Measurements from ENCODE around the gene ESRP2.

The ESRP2 gene

DNA sequence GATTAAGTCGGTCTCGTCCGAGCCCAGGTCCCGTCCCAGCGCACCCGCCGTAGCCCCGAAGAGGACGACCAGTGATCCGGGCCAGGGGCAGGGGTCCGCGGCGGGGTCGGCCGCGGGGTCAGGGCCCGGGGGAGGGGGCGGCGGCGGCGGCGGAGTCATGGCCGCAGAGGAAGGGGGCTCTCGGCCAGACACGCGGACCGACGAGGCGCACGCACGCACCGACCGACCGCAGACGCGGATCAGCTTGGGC, at the start of gene ESRP2:
Gene ESRP2 (minus strand): TSS at position 241 of the 250 bp plus-strand sequence. CDS start 82 bp downstream, at position 159.
- no peak for DNase-seq

DNA sequence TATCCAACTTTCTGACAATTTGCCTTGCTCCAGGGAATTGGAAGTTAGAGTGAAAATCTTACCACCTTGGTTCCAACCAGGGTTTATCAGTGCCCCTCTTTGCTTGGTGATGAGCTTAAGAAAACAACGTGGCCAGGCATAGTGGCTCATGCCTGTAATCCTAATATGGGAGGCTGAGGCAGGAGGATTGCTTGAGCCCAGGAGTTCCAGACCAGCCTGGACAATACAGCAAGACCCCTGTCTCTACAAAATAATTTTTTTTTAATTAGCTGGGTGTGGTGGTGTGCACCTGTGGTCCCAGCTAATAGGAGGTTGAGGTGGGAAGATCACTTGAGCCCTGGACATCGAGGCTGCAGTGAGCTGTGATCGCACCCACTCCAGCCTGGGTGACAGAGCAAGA, 49.8 kb upstream of the ESRP2 start:
- no peak for DNase-seq

DNA sequence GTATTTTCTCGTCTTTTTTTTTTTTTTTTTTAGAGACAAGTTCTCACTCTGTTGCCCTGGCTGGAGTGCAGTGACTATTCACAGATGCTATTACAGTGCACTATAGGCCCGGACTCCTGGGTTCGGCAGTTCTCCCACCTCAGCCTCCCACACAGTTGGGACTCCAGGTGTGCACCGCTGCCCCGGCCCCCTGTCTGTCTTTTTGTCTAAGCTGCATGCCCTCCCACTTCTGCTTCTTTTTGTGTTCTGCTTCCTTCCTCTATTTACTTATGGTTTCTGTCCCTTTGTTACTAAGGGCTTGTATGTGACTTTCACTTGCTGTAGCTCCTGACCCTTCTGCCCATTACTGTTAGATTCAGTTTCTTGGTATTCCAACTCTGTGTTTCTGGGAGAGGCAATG, 48.9 kb upstream of the ESRP2 start:
- no peak for DNase-seq

DNA sequence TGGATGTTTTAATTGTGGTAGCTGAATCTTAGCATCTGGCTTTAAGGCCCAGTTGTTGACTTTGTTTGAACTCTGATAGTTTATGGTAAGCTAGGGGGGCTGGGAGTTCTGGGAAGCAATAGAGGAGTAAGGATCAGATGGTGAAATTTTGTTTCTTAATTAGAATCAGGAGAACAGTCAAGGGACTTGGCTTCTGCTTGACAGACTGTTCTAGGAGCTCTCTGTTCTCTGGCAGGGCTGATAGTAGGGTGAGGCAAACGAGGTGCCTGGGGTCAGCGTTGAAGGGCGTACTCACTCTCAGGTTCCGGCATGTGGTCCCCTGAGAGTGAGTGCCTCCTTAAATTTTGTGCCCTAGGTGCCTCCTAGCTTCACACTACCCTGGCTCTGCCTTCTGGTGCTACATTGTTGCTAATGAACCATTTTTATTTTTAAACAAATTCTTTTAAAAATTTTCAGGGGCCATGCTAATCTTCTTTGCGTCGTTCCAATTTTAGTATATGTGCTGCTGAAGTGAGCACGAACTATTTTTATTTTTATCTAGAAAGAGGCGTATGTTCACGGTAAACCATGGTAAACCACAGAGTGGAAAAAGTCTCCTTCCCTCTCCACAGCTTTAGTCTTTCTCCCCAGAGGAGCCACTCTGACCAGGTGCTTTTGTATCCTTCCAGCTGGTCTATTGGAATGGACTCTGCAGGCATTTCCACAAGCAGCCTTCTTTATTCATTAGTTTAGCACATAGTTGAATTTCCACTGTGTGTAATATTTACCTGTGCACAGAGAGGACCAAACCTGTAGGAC, 48.1 kb upstream of the ESRP2 start:
- no peak for DNase-seq

DNA sequence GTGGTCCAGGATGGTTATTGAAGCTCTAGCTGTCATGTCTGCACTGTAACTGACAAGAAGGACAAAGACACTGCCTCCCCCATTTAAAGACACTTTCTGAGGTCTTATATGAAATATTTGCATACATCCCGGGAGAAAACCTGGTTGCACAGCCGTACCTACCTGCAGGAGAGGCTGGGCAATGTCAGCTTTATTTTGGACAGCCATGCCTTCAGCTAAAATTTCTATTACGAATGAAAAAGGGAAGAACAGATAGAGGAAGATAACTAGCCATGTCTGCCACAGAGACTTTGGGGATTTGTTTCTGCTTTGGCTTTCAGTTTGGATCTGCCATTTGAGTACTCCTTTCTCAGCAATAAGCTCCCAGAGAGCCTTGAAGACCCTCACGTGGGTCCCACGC, 47.4 kb upstream of the ESRP2 start:
- no peak for DNase-seq

DNA sequence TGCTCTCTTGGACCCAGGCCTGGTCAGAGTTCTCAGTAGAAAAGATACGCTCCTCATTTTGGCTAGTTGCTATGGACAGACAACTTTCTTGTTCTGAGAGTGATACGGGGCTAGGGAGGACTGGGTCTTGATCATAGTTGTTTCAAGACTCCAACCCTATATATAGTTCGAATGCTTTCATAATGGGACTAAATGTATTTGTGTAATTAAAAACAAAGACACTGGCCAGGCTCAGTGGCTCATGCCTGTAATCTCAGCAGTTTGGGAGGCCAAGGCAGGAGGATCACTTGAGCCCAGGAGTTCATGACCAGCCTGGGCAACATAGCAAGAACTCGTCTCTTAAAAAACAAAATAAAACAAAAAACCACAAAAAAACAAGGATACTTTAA, 46.1 kb upstream of the ESRP2 start:
- DNase-seq, result no peak

DNA sequence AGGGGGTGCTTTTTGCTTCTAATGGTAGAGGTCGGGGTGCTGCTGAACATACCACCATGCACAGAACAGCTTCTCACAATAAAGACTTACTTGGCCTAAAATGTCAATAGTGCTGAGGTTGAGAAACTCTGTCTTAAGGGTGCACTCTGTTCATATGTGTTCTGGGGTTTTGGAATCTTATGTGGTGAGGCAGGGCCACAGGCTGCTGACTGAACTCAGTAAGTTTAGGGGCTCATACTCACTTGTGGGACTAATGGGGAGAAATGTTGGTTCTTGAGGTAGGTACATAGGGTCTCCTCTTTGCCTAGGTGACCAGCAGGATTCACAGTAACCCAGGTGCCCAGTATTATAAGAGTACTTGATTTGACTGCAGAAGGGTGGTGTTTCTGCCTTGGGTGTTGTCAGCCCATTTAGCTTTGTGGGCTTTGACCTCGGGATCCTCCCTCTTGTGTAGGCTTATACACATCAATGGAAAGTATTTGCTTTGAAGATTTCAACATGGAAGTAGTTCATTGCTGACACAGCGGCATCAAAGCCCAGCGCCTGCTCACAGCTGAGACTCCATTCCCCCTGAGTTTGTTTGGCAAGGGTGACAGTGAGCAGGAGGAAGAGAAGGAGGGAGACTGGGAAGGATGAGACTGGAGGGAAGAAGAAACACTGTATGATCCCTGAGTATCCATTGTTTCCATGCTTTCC, 45.6 kb upstream of the ESRP2 start:
- peak; percentile 26 to 36 for DNase-seq

DNA sequence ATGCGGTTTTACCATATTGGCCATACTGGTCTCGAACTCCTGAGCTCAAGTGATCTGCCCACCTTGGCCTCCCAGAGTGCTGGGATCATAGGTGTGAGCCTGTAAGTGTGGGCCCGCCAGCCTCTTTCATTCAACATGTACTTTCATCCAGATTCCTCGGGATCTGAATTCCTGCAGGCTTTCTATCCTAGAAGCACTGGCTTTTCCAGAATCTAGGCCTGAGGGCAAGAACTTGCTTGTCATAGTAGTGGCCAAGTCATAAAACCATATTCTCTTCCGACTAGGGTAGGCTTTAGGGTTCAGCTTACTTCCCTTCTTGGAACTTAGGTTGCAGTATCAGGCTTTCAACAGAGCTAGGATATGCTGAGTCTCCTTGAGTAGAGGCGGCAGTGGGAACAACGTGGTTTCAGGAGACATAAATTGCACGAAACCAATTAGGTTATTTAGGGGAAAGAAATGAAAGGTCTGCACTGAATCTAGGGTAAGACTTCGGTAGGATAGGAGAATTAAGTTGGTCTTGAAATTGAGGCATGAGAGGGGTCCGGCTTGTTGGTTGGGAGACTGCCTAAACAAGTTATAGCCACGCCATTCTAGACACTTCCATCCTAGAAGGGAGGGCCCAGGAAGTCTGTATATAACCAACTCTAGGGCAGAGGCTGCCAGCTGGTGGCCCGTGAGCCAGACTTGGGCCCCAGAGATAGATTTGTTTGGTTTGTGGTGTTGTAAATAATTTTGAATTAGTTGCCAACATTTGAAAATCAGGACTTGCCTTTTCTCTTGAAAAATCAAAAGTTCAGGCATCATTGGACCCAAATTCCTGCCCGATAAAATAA, 44.0 kb upstream of the ESRP2 start:
- DNase-seq, result no peak

DNA sequence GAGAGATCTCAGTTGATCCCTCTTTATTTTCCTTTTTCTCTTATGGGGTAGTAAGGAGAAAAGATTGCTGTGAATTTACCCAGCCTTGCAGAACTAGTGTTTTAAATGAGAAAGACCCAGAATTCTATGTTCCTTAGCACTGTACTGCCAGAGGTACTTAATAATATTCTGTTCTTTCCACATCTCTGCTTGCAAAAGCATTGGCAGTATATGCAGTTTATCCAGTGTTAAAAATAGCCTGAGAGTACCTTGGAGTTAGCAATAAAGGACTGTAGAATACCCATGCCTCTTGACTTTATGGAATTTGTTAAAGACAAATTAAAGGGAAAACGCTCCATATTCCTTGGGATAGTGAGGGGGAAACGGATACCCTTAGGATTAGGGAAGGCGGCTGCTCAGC, 40.3 kb upstream of the ESRP2 start:
- no peak for DNase-seq

DNA sequence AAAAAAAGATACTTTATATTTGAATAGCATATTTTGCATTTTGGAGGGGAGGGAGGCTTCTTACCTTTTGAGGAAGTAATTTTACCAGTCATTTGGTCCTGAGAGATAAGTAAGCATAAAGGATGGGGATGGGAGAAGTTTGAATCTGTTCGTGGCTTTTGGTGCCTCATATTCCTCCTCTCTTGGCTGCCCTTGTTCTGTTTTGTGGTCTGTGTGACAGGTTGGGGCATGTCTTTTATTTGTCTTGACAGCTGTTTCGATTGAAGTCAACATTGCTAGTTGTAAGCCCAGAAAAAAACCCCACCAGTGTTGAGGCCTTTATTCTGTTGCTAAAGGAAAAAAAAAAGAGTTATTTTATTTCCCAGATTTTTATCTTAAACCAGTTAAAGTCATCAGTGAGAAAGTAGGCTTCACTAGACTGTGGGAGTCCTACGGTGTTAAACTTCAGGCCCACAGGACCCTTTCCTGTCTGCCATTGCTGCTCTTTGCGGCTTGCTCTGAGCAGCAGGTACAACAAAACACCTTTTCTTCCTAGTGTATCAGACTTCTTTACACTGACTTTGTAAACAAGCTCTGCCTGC, 39.8 kb upstream of the ESRP2 start:
- no peak for DNase-seq

DNA sequence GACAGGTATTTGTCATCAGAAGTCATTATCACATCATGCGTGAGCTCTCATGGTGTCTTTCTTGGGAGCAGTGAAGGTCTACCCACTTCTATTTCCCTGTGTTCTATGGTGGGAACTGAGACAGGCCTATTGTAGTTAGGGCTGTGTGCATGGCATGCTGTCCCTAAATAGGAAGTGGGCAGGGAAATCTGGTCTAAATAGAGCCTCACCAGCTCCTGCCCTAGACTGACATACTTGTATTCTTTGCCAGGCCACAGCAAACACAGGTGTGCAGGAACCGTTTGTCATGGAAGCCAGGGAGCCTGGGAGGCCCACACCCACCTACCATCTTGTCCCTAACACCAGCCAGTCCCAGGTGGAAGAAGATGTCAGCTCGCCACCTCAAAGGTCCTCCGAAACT, 38.5 kb upstream of the ESRP2 start:
- no peak for DNase-seq

DNA sequence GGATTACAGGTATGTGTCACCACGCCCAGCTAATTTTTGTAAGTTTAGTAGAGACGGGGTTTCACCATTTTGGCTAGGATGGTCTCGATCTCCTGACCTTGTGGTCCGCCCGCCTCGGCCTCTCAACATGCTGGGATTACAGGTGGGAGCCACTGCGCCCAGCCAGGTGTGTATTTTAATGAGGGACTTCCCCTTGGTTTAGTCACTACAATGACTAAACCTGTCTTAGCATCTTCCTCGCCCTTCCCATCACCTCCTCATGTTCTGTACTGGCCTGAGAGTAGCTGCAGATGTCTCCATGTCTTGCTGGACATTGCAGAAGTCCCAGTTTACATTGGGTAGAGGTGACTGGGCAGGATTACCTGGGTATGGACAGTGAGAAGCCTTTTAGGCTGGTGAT, 38.0 kb upstream of the ESRP2 start:
- DNase-seq, result no peak

DNA sequence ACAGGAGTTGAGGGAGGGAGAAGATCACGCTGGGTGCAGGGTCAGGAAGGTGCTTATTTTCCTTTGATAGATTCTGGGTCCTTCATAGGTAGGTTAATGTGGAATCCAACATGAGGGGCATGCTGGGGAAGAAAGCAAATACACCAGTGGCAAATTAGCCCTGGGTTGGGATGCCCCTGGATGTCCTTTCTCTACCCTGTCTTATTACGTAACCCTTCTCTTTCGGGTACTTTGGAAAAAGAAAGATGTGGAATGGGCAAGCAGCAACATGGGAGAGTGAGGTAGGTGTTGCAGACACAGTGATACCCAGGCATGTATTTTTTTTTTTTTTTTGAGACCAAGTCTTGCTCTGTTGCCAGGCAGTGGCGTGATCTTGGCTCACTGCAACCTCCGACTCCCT, 37.5 kb upstream of the ESRP2 start:
- DNase-seq, result no peak

DNA sequence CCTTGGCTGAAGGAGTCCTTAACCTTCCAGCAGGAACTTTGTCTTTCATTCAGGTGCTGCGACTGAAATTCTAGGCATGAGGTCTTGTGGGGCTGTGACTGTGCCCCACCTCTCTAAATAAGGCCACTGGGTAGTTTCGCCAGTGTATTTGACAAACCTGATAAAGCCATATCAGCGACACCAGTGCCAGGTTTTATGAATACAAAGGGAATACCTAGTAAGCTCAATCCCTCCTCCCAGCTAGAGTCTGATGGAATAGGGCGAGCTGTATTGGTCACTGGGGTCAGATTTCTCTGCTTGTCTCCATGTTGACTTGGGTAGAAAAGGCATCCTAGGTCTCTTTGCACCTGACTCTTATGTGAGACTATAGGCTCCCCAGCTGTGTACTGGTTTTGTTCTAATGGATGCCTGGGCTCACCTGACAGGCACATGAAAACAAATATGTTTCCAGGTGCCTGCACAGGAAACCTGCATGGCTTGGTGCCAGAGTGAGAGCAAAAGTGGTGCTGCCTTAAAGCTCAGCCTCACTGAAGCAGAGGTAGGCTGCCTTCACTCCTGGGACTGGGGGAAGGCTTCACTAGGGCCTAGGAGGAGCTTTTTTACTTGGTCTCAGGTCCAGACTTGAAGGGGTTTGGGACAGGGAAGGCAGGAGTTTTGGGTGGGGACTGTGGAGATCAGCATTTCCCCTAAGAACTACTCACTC, 36.7 kb upstream of the ESRP2 start:
- DNase-seq, result peak; percentile 35 to 45

DNA sequence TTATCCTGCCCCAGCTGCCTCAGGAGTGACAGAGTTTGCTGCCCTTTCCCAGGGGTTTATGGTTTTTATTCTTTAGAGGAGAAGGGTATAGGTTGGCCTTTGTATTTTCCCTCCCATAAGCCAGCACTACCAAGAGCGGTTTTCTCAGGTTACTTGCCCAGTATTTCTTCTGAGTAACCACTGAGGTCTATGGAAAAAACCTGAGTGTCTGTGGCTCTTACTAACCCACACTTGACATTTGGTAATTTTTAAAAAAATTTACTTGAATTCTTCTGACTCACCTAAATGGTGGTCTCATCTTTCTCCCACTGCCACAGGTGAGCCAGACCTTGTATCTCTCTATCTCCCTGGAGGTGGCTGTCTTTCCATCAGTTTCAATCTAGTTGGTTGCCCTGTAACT, 34.4 kb upstream of the ESRP2 start:
- DNase-seq, result no peak

DNA sequence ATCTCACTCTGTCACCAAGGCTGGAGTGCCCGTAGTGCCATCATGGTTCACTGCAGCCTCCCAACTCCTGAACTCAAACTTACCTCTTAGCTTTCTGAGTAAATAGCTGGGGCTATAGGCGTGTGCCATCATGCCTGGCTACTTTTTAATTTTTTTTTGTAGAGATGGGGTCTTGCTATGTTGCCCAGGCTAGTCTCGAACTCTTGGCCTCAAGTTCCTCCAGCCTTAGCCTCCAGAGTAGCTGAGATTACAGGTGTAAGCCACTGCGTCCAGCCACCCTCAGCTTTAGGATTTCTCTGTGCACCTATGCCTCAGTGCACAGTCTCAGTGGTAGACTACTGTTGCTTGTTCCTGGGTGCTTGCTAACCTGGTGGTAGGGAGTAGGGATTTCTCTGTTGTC, 33.9 kb upstream of the ESRP2 start:
- no peak for DNase-seq

DNA sequence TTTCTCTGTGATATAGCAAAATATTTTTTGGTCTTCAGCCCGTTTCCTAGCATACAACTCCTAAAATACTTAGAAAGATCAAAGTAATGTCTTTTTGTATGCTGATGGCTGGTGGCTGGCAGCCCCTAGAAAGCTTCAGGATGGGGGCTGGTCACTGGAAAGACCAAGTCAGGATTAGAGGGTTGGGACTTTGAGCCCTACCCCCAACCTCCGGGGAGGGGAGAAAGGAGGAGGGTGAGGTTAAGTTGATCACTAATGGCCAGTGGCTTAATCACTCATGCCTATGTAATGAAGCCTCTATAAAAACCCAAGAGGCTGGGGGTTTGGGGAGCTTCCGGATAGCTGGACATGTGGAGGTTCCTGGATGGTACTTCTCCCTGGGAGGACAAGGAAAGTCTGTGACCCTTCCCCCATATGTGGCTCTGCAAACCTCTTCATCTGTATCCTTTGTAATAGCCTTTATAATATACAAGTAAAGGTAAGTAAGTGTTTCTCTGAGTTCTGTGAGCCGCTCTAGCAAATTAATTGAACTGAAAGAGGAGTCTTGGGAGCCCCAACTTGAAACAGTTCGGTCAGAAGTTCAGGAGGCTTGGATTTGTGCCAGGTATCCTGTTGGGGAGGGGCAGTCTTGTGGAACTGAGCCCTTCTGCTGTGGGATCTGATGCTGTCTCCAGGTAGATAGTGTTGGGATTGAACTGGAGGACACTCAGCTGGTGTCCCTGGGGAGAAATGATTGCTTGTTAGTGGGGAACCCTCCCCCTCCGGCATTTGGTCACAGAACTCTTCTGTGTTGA, 31.9 kb upstream of the ESRP2 start:
- DNase-seq, result no peak

DNA sequence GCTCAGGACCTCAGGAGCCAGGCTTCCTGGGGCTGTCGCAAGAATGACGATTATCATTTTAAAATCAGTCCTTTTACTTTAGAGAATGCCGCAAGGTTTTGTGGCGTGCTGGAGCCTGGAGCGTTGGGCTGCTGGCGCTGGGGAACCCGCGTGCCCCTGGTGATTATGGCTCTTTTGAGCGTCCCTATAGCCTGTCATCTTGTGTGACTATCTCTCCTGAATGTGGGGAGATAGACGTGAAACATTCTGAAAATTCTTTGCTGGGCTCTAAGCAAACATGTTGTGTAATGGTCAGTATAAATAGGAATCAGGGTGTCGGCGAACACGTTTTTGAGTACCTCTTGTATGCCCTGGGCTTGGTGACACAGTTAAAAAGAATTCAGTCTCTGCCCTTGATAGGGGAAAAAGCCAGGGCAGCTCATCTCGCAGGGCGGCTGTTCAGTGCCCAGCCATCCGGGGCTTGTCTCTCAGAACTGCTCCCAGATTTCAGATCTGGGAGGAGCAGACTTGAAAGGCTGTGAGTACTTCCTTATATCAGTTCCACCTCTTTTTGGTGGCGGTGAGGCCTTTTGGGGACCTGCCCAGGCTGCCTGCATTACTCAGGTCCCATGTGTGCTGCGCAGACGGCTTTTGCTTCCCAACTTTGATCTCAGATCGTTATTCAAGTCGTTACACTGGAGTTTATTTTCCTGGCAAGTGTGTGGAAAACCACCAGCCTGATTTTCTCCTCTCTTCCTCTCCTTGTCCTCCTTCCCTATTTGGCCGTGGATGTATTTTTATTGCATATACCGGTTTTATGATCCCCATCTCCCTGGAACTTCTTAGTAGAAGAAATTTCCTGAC, 29.4 kb upstream of the ESRP2 start:
- peak; percentile 51 to 53 for DNase-seq

DNA sequence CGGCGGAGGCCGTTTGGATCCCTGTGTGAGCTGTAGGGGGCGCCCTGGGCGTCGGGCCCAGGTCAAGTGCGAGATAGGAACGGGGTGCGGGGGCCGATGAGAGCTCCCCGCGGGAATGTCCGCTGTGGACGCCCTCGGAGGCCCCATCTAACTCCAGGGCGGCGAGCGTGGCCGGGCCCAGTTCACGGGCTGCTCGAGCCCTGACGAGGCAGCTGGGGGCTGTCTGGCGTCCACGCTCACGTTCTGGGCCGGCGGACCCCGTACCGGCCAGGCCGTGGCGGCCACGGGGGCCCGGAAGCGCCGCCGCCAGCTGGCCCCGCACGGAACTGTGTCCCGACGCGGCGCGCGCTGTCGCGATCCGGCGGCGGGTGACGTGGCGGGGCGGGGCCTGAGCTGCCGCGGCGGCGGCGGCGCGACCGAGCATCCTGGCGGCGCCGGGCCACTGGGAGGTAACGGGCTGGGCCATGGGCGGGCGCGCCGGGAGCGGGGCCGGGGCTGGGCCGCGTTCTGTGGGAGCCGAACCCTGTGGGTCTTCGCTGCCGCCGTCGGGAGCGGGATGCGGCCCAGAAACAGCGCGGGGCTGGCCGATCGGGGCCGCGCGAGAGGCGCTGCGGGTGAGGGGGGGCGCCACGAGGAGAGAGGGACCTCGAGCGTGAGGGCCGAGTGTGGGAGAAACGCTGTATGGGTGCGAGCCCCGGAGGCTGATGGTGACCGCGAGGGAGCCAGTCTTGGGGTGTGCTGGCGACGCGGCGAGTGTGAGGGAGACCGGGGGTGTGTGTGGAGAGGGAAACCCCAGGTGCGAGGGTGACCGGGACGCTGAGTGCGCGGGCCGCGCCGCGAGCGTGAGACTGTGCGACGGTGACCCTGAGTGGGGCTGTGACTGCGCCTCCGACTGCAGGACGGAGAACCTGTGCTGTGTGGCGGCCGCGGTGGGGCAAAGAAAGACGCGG, 28.5 kb upstream of the ESRP2 start, which contains the start of gene SLC7A6:
Gene SLC7A6 (plus strand): TSS at position 399 of the 950 bp plus-strand sequence. CDS start 10,201 bp downstream, outside the sequence.
- peak; percentile 79 to 81 for DNase-seq

Data from activated CD4-positive, alpha-beta T cell treated with anti-CD3 and anti-CD28 coated beads, Interleukin-2, amount 50 U/mL, for 4 hours (primary cell).